HFF-Myc (cell line): Measurements from ENCODE around the gene SF1.

Experiments used
- DNase-seq: peaks from one replicate; pipeline ENCODE4 v3.0.0-alpha.2; 2011; ENCODE audit warnings: low read depth; ENCODE audit errors: extremely low read depth
- H3K4me3 ChIP-seq: replicated peaks from 2 replicates; pipeline ENCODE4 v1.5.1; 2011; ENCODE audit warnings: low read depth, mild to moderate bottlenecking, control low read depth, low read length
- CTCF ChIP-seq: IDR thresholded peaks from 2 replicates; pipeline ENCODE4 v1.5.1; 2012; ENCODE audit warnings: mild to moderate bottlenecking, low read depth, low read length, control low read depth; ENCODE audit errors: missing control alignments

Gene SF1

GRCh38 chr11:64800303-64801157, 22.2 kb upstream of the SF1 start:
- no peak for DNase-seq
- no peak overlapping the region for H3K4me3 ChIP-seq

GRCh38 chr11:64799623-64800302, 21.4 kb upstream of the SF1 start:
- no peak overlapping the region for H3K4me3 ChIP-seq
- DNase-seq = no peak
- no peak for TF ChIP-seq CTCF

More at GRCh38 chr11:64800303-64801157, 22.2 kb upstream of the SF1 start:
- no peak for TF ChIP-seq CTCF

GRCh38 chr11:64799256-64799622, 20.9 kb upstream of the SF1 start:
- TF ChIP-seq CTCF = no peak
- no peak for DNase-seq
- no peak overlapping the region for H3K4me3 ChIP-seq

GRCh38 chr11:64796757-64797541, 18.6 kb upstream of the SF1 start:
- no peak for TF ChIP-seq CTCF
- no peak overlapping the region for H3K4me3 ChIP-seq
- no peak for DNase-seq

GRCh38 chr11:64796047-64796756, 17.9 kb upstream of the SF1 start:
- no peak overlapping the region for H3K4me3 ChIP-seq
- TF ChIP-seq CTCF = no peak
- no peak for DNase-seq

GRCh38 chr11:64794526-64794925, 16.2 kb upstream of the SF1 start:
- no peak for DNase-seq
- no peak for TF ChIP-seq CTCF
- H3K4me3 ChIP-seq = no peak overlapping the region
